ENCODE measurements around the gene MMP23B. TPM values are rescaled to one million over a fixed set of nuclear protein-coding genes. Genes with fewer than 3 reads are reported as not detected.
"Not testable (repeated sequence)": the region's sequence is repeated elsewhere in the genome, so short reads cannot be mapped to it uniquely, and the experiment has no call there.

The MMP23B gene
- total RNA-seq = 47.9 TPM
- long read RNA-seq, transcript MMP23B-201 (8 exons, 1,326 nt) = major isoform, 15 of 46 reads
- long read RNA-seq, transcript MMP23B-207 (4 exons, 626 nt) = minor isoform, 9 of 46 reads
- long read RNA-seq, partial matches to known transcripts = 10 of 46 reads
- long read RNA-seq, other reads (novel, unspliced or antisense) = 8 of 46 reads

GRCh38 chr1:1631782-1632420, at the start of gene MMP23B:
Gene MMP23B, plus strand, starts transcription at chr1:1632173. Its CDS starts 46 bp downstream, at chr1:1632219.
- intact Hi-C loops (cut with micrococcal nuclease) = no loop called here
- ATAC-seq (peak; percentile 8), DNase-seq (peak; percentile 64)

GRCh38 chr1:1582585-1583346, 49.2 kb upstream of the MMP23B start:
- ATAC-seq (no peak), DNase-seq (no peak)
- intact Hi-C loops (cut with micrococcal nuclease) = no loop called here

GRCh38 chr1:1583347-1584010, 48.5 kb upstream of the MMP23B start:
- intact Hi-C loops (cut with micrococcal nuclease) = no loop called here
- DNase-seq (no peak), ATAC-seq (no peak)

GRCh38 chr1:1591452-1591851, 40.5 kb upstream of the MMP23B start:
- DNase-seq (no peak), ATAC-seq (no peak)
- intact Hi-C loops (cut with micrococcal nuclease) = no loop called here

- intact Hi-C loops (cut with micrococcal nuclease) = no loop called here
- DNase-seq (no peak), ATAC-seq (no peak)
Measured at GRCh38 chr1:1593834-1594601, 38.0 kb upstream of the MMP23B start.

GRCh38 chr1:1594602-1595260, 37.2 kb upstream of the MMP23B start:
- ATAC-seq = no peak
- no peak for DNase-seq
- intact Hi-C loops (cut with micrococcal nuclease) = no loop called here

- intact Hi-C loops (cut with micrococcal nuclease); DNase-seq; ATAC-seq: not testable (repeated sequence)
Measured at GRCh38 chr1:1595341-1595740, 36.6 kb upstream of the MMP23B start.

GRCh38 chr1:1596493-1597274, 35.3 kb upstream of the MMP23B start:
- intact Hi-C loops (cut with micrococcal nuclease) = no loop called here
- ATAC-seq = no peak
- DNase-seq = no peak

GRCh38 chr1:1597275-1597930, 34.6 kb upstream of the MMP23B start:
- DNase-seq (peak; percentile 30), ATAC-seq (peak; percentile 61)
- intact Hi-C loops (cut with micrococcal nuclease) = no loop called here

GRCh38 chr1:1598051-1598719, 33.8 kb upstream of the MMP23B start:
- intact Hi-C loops (cut with micrococcal nuclease) = no loop called here
- peak; percentile 28 for DNase-seq

GRCh38 chr1:1598720-1599029, 33.3 kb upstream of the MMP23B start:
- ATAC-seq = no peak

More at GRCh38 chr1:1598051-1598719, 33.8 kb upstream of the MMP23B start:
- no peak for ATAC-seq

GRCh38 chr1:1599030-1599934, 32.7 kb upstream of the MMP23B start:
- ATAC-seq (peak; percentile 10), DNase-seq (peak; percentile 59)
- intact Hi-C loops (cut with micrococcal nuclease) = no loop called here

More at GRCh38 chr1:1598720-1599029, 33.3 kb upstream of the MMP23B start:
- intact Hi-C loops (cut with micrococcal nuclease) = no loop called here
- no peak for DNase-seq

- peak; percentile 30 for DNase-seq
- intact Hi-C loops (cut with micrococcal nuclease) = no loop called here
- no peak for ATAC-seq
Measured at GRCh38 chr1:1599935-1600860, 31.8 kb upstream of the MMP23B start, which contains the start of gene FNDC10. Gene FNDC10, minus strand, starts transcription at chr1:1600135. Its CDS starts 120 bp downstream, at chr1:1600015.

GRCh38 chr1:1600861-1601563, 31.0 kb upstream of the MMP23B start:
- intact Hi-C loops (cut with micrococcal nuclease) = no loop called here
- DNase-seq = no peak
- ATAC-seq = no peak
